ENCODE data around the gene ROR2.
"Not testable (repeated sequence)": the region's sequence is repeated elsewhere in the genome, so short reads cannot be mapped to it uniquely, and the experiment has no call there.

Gene ROR2

GRCh38 chr9:91949946-91950664, at the start of gene ROR2:
ROR2 (minus strand) TSS chr9:91950228.
- peak; percentile 44 to 60 for DNase-seq

GRCh38 chr9:91995000-91995655, 45.1 kb upstream of the ROR2 start:
- DNase-seq, result no peak

GRCh38 chr9:91994422-91994821, 44.4 kb upstream of the ROR2 start:
- no peak for DNase-seq

GRCh38 chr9:91992461-91993041, 42.5 kb upstream of the ROR2 start:
- no peak for DNase-seq

- no peak for DNase-seq
Observed at GRCh38 chr9:91991721-91992341, 41.8 kb upstream of the ROR2 start.

- no peak for DNase-seq
Observed at GRCh38 chr9:91986248-91986647, 36.2 kb upstream of the ROR2 start.

GRCh38 chr9:91985692-91986091, 35.7 kb upstream of the ROR2 start:
- no peak for DNase-seq

GRCh38 chr9:91978740-91979414, 28.8 kb upstream of the ROR2 start:
- no peak for DNase-seq

- not testable (repeated sequence) for DNase-seq
Observed at GRCh38 chr9:91975254-91975653, 25.2 kb upstream of the ROR2 start.

GRCh38 chr9:91972711-91973110, 22.7 kb upstream of the ROR2 start:
- no peak for DNase-seq

- no peak for DNase-seq
Observed at GRCh38 chr9:91972076-91972626, 22.1 kb upstream of the ROR2 start.

GRCh38 chr9:91967259-91967658, 17.2 kb upstream of the ROR2 start:
- no peak for DNase-seq

- DNase-seq, result no peak
Observed at GRCh38 chr9:91966503-91966902, 16.5 kb upstream of the ROR2 start.

- DNase-seq, result no peak
Observed at GRCh38 chr9:91963711-91964240, 13.7 kb upstream of the ROR2 start.

- DNase-seq, result no peak
Observed at GRCh38 chr9:91960367-91960766, 10.3 kb upstream of the ROR2 start.

- no peak for DNase-seq
Observed at GRCh38 chr9:91958174-91958573, 8.1 kb upstream of the ROR2 start.

GRCh38 chr9:91954841-91955471, 4.9 kb upstream of the ROR2 start:
- peak; percentile 28 to 30 for DNase-seq

- no peak for DNase-seq
Observed at GRCh38 chr9:91953718-91954117, 3.7 kb upstream of the ROR2 start.

GRCh38 chr9:91951944-91952520, 2.0 kb upstream of the ROR2 start:
- no peak for DNase-seq

GRCh38 chr9:91949392-91949945, 559 bp downstream of the ROR2 start:
- DNase-seq, result no peak

Data from stimulated activated CD4-positive, alpha-beta T cell treated with anti-CD3 and anti-CD28 coated beads, Interleukin-2, amount 100 ng/mL, for 48 hours (primary cell).